SK-N-SH (cell line): ENCODE measurements around the gene HLA-DPA1. TPM values are rescaled to one million over a fixed set of nuclear protein-coding genes. Genes with fewer than 3 reads are reported as not detected.

ENCODE experiments used
- CTCF ChIA-PET: fragments of 300-600, 350-600 bp; formaldehyde crosslinking; extraction: SDS; loops from one replicate; lab custom pipeline; 2021; lab: Yijun Ruan, JAX
- POLR2A ChIA-PET: fragments of 350-600 bp; sonication (Branson Sonifier 250); formaldehyde crosslinking; extraction: SDS; loops from one replicate; lab custom pipeline; 2020; ENCODE audit warnings: antibody characterized with exemption, inconsistent platforms; lab: Yijun Ruan, JAX
- DNase-seq: peaks from one replicate; pipeline ENCODE4 v3.0.0; 2012
- H2AFZ ChIP-seq: fragments of 200-600 bp; sonication (generic); 2 replicates; pipeline ENCODE4 v1.8.1; 2016; ENCODE audit warnings: antibody characterized with exemption, mild to moderate bottlenecking, low read depth
- H3F3A ChIP-seq: fragments of 200-600 bp; sonication (generic); replicated peaks from 2 replicates; pipeline ENCODE3; 2016; ENCODE audit warnings: antibody characterized with exemption, mild to moderate bottlenecking; ENCODE audit not compliant: insufficient read depth
- H3K27ac ChIP-seq, 2 experiments: fragments of 200-500 bp in 1 of 2; fragments of 200-600 bp in 1 of 2; sonication (Bioruptor generic) in 1 of 2; sonication (generic), shearing (Covaris generic) in 1 of 2; 2 replicates each; pipeline versions ENCODE4 v1.5.1 to v1.6.1; 2014 to 2016; ENCODE audit warnings: low read depth in 2 of 2, inconsistent platforms in 1 of 2, low read length in 1 of 2, mild to moderate bottlenecking in 1 of 2, mixed read lengths in 1 of 2
- H3K27me3 ChIP-seq: fragments of 200-600 bp; sonication (generic), shearing (Covaris generic); 2 replicates; pipeline ENCODE4 v1.6.1; 2016; ENCODE audit warnings: mixed run types; ENCODE audit not compliant: insufficient read depth
- H3K36me3 ChIP-seq, 2 experiments: fragments of 200-500 bp in 1 of 2; fragments of 200-600 bp in 1 of 2; sonication (Bioruptor generic) in 1 of 2; sonication (generic) in 1 of 2; replicated peaks in 1 of 2; 2 replicates each; pipeline versions ENCODE3 to v1.5.1; 2014 to 2016; ENCODE audit warnings: low read length in 1 of 2, mild to moderate bottlenecking in 1 of 2; ENCODE audit not compliant: insufficient read depth in 2 of 2, control insufficient read depth in 1 of 2
- H3K4me1 ChIP-seq, 2 experiments: fragments of 200-500 bp in 1 of 2; fragments of 200-600 bp in 1 of 2; sonication (Bioruptor generic) in 1 of 2; sonication (generic), shearing (Covaris generic) in 1 of 2; 2 replicates each; pipeline versions ENCODE4 v1.5.1 to v1.6.1; 2014 to 2016; ENCODE audit warnings: low read depth in 1 of 2, low read length in 1 of 2, mixed run types in 1 of 2; ENCODE audit not compliant: insufficient read depth in 2 of 2, control insufficient read depth in 1 of 2
- H3K4me2 ChIP-seq: fragments of 200-600 bp; sonication (generic), shearing (Covaris generic); 2 replicates; pipeline ENCODE4 v1.6.1; 2017; ENCODE audit warnings: mixed run types
- H3K4me3 ChIP-seq, 2 experiments: fragments of 200-500 bp in 1 of 2; fragments of 200-600 bp in 1 of 2; sonication (Bioruptor generic) in 1 of 2; sonication (generic), shearing (Covaris generic) in 1 of 2; 2 replicates each; pipeline versions ENCODE4 v1.5.1 to v1.8.1; 2014 to 2016; ENCODE audit warnings: low read depth in 2 of 2, inconsistent platforms in 1 of 2, low read length in 1 of 2, mild to moderate bottlenecking in 1 of 2, mixed read lengths in 1 of 2, moderate library complexity in 1 of 2
- H3K79me2 ChIP-seq: fragments of 200-600 bp; sonication (generic); 2 replicates; pipeline ENCODE4 v1.8.1; 2017; ENCODE audit warnings: mild to moderate bottlenecking; ENCODE audit not compliant: insufficient read depth
- H3K9ac ChIP-seq: fragments of 200-600 bp; sonication (generic); 2 replicates; pipeline ENCODE4 v1.6.1; 2017; ENCODE audit warnings: mixed run types
- H3K9me2 ChIP-seq: fragments of 200-600 bp; sonication (generic); 2 replicates; pipeline ENCODE4 v1.6.1; 2017; ENCODE audit warnings: mixed run types
- H3K9me3 ChIP-seq: fragments of 200-600 bp; sonication (generic); 2 replicates; pipeline ENCODE4 v1.6.1; 2017; ENCODE audit warnings: mixed run types, mild to moderate bottlenecking, moderate library complexity
- H4K20me1 ChIP-seq: fragments of 200-600 bp; sonication (generic); 2 replicates; pipeline ENCODE4 v1.6.1; 2017; ENCODE audit warnings: mild to moderate bottlenecking, mixed run types; ENCODE audit not compliant: insufficient read depth
- CTCF ChIP-seq: fragments of 200-600 bp; sonication (generic); IDR thresholded peaks from 2 replicates; pipeline ENCODE4 v1.6.1; 2017; ENCODE audit warnings: antibody characterized with exemption, mild to moderate bottlenecking, moderate library complexity
- EP300 ChIP-seq, 2 experiments: IDR thresholded peaks; 2 replicates each; pipeline versions ENCODE4 v1.4.0 to v1.6.1; 2012; ENCODE audit warnings: borderline replicate concordance in 1 of 2, low read depth in 1 of 2, low read length in 1 of 2
- FOSL2 ChIP-seq: IDR thresholded peaks from 2 replicates; pipeline ENCODE4 v1.4.0; 2012; ENCODE audit warnings: low read depth, mild to moderate bottlenecking, moderate library complexity, borderline replicate concordance
- GABPA ChIP-seq: IDR thresholded peaks from 2 replicates; pipeline ENCODE4 v1.4.0; 2012; ENCODE audit warnings: low read depth, mild to moderate bottlenecking
- GATA2 ChIP-seq: sonication (generic); formaldehyde crosslinking; IDR thresholded peaks from 2 replicates; pipeline ENCODE4 v1.5.0; 2020; ENCODE audit warnings: mild to moderate bottlenecking, missing genetic modification reagents
- MEF2A ChIP-seq: IDR thresholded peaks from 2 replicates; pipeline ENCODE4 v1.4.0; 2012; ENCODE audit warnings: low read depth, borderline replicate concordance
- MXI1 ChIP-seq: IDR thresholded peaks from 2 replicates; pipeline ENCODE4 v1.6.1; 2012; ENCODE audit warnings: mild to moderate bottlenecking, low read depth, low read length, improper control_type of control experiment
- PBX3 ChIP-seq: IDR thresholded peaks from 2 replicates; pipeline ENCODE4; 2012
- POLR2AphosphoS5 ChIP-seq: IDR thresholded peaks from 2 replicates; pipeline ENCODE4 v1.6.1; 2012; ENCODE audit warnings: low read depth, low read length
- RCOR1 ChIP-seq: fragments of 150-350 bp; IDR thresholded peaks from 2 replicates; pipeline ENCODE4 v1.6.1; 2017; ENCODE audit warnings: antibody characterized with exemption, low read length
- ZBTB33 ChIP-seq: IDR thresholded peaks from 2 replicates; pipeline ENCODE4 v1.4.0; 2012; ENCODE audit warnings: low read depth, borderline replicate concordance
- WGBS: methylation state at CpG from one replicate; pipeline ENCODE4 v1.1.6; 2017; ENCODE audit warnings: low lambda C conversion rate; 5-methylcytosine and 5-hydroxymethylcytosine counted together
- polyA plus RNA-seq, 3 experiments: library from polyadenylated mRNA; depleted of rRNA; stranded (reverse); fragments of >200 nt; gene quantifications; 2 replicates each; pipeline ENCODE4 v1.2.3, GENCODE V29; 2012
- TF ChIP-seq, protein P1 (sequence below): IDR thresholded peaks from 2 replicates; pipeline ENCODE4 v1.4.0; 2012; ENCODE audit warnings: low read depth

HLA-DPA1 gene
- polyA plus RNA-seq, 1 of the 3 experiments (the other 2 are of a cell fraction), result 1.9 TPM

DNA sequence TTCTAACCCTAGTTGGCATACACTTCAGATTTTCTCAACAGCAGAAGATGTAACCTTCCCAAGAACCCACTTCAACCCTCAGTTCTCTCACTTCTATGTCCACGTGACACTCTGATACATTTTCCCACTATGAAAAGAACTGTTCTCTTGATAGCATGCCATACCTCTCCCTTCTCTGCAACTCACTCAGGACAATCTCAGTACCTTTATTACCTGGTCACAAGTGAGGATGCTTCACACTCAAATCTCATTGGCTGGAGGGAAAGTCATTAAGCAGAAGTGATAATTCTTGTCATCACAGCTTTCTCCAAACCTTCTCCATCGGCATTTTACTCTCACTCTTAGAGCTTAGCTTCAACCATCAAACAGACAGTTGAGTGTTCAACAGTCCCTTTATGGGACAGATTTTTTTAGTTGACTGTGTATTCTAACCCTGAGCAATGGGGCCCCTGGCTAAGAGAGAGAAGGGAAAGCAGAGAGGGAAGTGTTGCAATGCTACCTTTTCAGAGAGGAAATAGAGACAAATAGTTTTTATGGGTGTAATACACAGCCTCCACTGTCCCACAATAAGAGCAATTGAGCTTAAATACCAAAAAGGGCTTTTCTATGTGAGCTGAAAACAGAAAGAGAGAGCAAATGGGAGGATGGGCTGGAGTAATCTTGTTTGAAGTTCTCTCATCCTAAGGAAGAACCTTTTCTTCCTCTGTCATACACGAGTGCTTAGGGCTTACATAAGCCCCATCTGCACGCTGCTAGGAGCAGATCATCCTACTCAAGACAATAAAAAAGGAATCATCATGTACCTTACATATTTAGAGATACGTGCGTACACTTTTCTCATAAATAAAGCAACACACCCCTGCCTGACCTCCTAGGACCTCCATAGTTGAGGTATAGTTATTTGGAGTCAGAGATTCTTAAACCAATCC is 16.0 kb downstream of the HLA-DPA1 start (continued):
- no peak for TF ChIP-seq EP300 (IDR thresholded peaks at IDR 0.05; ENCODE audit: borderline replicate concordance in 1 of 2, low read depth in 1 of 2, low read length in 1 of 2)

DNA sequence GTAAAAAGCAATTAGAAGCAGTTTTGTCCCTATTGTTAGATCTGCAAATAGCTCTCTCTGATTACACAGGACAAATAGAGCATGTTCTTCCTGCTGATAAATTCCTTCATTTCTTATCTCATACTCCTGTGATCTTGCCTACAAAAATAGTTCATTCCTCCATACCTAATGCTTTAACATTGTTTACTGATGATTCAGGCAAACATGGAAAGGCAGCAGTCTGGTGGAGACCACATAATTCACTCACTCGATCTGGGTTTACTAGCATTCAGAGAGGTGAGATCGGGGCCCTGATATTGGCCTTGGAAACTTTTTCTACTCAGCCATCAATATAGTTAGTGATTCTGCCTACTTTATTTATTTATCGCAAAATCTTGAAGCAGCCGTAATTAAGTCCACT is 20.2 kb downstream of the HLA-DPA1 start:
- DNase-seq, result no peak
- H2AFZ ChIP-seq, result no peak overlapping the region
- ChIA-PET CTCF (interaction anchor here (1.7 kb wide), 1 partner anchor 38 kb away, joined by 7 read pairs; no protein-coding TSS in a partner anchor), POLR2A (no interaction called here)
- no peaks in the 10 kb centered on the region for H3K9me2 ChIP-seq
- peaks cover 20% of the 10 kb centered on the region; the same call in 1 of the 2 replicates for H3K27me3 ChIP-seq
- no peaks in the 10 kb centered on the region for H3K36me3 ChIP-seq
- H3K4me2 ChIP-seq, result no peak overlapping the region
- no peaks in the 10 kb centered on the region for H3F3A ChIP-seq
- H3K79me2 ChIP-seq, result no peaks in the 10 kb centered on the region
- H3K9me3 ChIP-seq, result no peaks in the 10 kb centered on the region
- no peaks in the 10 kb centered on the region for H3K4me1 ChIP-seq
- H3K9ac ChIP-seq, result no peak overlapping the region
- no peaks in the 10 kb centered on the region for H4K20me1 ChIP-seq
- 5% methylated on average over 4 of the region's 4 CpGs for WGBS
- TF ChIP-seq GABPA (no peak), POLR2AphosphoS5 (no peak), PBX3 (no peak), MXI1 (no peak), CTCF (no peak), ZBTB33 (no peak), MEF2A (no peak), RCOR1 (no peak), FOSL2 (no peak), GATA2 (CRISPR knock-in tag) (no peak)
- TF ChIP-seq, protein P1, sequence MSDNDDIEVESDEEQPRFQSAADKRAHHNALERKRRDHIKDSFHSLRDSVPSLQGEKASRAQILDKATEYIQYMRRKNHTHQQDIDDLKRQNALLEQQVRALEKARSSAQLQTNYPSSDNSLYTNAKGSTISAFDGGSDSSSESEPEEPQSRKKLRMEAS, result no peak
- no peak overlapping the region for H3K27ac ChIP-seq
- H3K4me3 ChIP-seq, result no peak overlapping the region
